CD4-positive, alpha-beta T cell treated with Interferon gamma for 1 hour (primary cell): ENCODE results near the gene GATB.

Experiments used
- DNase-seq: peaks from one replicate; pipeline ENCODE4 v3.0.0-alpha.2; 2020

GATB gene

GRCh38 chr4:151692821-151693673 is 67.8 kb downstream of the GATB start:
- no peak for DNase-seq

- no peak for DNase-seq
Observed at GRCh38 chr4:151692443-151692782, 68.4 kb downstream of the GATB start.

DNA sequence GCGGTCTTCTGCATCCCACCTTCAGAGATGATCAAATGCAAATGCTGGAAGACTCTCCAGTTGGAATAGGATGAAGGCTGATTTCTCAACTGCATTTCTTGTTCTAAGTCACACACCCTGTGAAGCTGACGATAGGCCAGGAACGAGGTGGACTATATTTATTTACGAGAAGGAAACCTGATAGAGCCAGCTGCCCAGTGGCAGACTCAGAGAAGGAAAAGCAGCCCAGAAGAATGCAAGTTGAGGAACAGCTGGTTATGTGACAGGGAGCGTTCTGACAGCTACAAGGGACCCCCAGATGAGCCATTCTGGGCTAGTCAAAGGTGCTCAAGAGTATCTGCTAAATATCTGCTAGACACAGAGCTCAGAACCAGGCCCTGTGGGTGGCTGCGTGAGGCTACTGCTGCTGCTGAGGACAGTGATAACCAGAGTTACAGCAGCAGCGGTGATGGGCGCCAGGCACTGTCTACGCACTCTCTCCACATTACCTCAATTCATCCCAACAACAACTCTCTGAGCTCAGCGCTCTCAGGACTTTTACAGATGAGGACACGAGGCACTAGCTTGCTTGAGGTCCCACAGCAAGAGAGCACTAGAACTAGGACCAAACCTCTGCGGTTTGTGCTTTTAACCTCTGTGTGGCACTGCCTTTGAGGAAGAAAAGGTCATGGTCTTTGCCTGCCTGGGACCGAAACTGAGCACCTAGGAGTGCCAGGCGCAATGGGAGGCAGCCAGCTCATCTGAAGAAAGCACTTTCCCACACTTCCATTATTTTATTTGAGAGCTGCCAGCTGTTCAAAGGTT is 69.0 kb downstream of the GATB start:
- DNase-seq: no peak

DNA sequence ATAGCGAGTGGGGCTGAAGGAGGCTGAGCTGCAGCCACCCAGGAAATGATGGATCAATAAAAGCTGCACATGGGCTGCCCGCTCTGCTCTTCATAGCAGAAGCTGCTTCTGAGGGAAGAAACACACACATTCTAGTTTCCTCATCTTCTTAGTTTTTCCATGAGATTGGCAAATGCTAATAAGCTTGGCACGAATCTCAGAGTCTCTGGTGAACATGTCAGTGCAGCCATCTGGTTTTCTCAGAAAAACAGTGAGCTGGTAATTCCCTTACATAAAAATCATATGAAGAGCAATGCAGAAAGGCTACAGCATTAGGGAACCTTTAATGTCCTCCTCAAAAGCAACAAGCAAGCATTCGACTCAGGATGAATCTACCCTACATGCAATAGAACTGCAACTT is 69.9 kb downstream of the GATB start:
- no peak for DNase-seq

- no peak for DNase-seq
Observed at GRCh38 chr4:151690164-151690870, 70.5 kb downstream of the GATB start.

DNA sequence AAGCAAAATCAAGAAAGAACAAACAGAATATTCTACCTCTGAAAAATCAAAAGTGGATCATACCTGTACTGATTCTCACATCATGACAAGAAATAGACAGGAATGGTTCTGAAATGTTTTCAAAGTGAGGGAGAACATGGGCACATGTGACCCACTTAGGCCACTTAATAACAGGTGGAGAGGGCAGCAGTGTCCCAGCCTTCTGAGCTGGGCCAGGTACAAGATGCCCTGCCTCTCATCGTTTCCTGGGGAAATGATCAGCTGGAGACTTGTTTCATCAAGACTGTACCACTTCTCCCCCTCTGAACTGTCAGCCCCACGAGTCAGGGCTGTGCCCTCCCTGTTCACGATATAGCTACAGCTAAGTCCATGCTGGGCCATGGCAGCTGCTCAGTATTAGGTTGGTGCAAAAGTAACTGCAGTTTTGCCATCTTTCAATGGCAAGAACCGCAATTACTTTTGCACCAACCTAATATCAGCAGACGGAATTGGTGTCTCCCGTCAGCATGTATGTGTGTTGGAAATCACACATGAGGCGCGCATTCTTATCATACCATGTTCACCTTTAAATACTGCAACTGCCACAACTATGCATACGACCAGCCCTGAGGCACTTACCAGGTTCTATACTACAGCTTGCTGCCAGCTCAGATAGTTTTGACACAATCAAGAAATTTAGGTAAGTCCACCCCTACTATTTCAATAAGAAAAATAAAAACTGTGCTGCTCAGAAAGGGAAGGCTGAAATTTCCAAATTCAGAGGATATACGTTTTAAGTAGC is 71.4 kb downstream of the GATB start:
- DNase-seq: no peak

DNA sequence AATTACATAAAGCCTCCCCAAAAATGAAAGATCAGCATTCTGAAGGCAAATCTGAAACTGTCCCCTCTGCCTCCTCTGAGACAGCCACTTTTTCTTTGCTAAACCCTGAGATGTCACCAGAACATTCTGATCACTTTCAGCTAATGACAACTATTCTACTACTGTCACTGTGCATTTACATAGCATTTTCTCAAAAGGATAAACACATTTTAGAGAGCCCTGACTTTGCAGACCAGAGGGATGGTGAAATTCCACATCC is 72.1 kb downstream of the GATB start:
- no peak for DNase-seq

DNA sequence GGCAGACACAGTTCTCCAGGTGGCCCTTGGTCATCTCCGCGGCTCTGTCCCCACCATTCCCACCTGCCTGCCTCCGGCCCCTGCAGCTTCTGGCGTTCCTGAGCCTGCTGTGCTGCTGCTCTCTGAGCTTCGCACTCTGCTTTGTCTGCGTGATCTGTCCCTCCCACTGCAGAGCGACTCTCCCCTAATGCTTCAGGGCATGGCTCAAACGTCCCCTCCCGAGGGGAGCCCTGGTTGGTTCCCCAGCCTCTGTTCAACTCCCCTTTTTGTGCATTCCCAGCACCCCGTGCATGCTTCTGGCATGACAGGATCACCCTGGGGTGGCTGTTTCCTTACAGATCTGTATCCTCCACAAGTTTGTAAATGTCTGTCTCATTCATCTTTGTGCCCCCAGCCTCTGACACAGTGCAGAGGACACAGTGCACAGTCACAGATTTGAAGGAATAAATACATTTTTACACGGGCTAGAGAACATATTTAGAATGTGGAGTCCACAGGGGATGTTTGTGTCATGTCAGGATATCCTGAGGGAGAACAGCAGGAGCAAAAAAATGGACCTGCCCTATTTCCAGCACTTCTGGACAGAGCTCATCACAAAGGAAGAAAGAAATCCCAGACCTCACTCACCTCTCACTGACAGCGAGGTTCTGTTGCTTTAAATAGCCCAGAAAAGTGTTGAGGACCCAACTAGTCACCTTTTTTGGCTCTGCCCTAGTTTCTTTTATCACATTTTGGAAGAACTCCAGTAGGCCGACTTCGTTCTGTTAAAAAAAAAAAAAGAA is 72.6 kb downstream of the GATB start:
- no peak for DNase-seq

DNA sequence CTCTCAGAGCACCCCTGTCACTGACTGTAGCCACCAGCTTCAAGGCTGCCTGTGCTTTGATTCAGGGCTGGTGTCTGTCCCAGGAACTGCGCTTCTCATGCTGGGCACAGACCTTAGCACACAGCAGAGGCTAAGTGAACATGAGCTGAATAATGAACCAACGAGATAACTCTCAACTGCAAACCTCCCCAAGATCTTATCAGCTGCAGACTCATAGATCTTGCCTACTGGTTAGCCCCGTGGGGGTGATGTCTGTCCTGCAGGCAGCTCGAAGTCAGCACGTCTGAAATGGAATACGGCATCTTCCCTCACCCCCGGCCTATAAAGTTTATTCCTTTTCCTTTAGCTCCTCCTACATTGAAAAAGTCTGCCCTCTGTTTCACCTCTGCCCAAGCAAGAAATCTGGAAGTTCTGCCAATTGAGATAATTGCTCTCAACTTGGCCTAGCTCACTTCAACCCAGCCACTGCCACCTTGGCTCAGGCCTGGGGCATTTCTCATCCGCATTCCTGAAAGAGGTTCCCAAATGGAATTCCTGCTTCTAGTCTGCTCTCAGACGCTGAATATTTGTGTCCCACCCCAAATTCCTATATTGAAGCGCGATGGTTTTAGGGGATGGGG is 73.7 kb downstream of the GATB start:
- DNase-seq: no peak

DNA sequence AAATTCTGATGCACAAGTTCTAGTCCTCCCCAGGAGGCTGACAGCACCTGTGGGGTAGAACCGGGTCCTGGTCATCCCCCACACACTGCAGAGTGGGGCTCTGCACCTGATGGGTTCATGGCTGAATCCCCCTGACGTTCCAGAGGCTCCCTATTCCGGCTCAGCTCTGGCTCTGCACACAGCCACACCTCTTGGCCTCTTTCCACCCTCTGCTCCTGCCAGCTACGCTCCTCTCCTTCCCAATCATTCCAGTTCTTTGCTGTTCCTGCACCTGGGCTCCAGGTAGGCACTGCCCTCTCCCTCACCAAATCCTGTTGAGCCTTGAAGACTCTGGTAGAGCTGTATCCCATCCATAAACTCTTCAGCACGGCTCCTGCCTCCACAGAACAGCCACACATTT is 75.5 kb downstream of the GATB start:
- DNase-seq: no peak

DNA sequence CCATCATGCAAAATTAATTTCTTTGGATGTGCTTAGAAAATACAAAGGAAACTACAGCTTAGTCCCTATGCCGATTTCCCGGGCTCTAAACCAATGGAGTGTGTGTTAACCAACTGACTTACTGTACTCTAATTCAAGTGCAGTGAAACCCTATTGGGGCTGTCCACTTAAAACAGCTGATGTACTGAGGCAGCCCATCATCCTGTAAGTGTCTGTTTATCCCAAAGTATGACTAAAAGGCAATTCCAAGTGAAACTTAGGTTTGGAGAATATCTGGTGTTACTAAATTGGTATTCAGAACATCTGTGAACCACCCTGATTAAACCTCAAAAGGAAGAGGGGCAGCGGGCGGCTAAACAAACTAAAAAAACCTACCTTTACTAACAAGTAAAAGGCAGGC is 79.7 kb downstream of the GATB start:
- DNase-seq: no peak

DNA sequence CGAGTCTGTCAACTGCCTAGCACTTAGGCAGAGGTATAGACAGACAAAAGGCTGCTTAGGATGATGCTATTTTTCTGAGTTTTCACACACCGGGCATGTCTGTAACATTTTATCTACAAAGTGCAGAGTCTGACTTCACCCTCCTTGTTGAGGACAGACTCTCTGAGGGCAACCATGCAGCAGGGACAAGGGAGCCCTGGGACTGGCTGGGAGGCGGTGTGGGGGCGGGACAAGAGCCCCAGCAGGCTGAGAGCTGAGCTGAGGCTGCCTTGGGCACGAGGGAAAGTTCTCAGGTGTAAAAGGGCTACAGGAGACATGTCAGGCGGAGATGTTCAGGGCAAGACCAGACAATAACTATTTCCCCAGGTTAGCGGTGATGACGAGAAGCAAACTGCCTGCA is 81.6 kb downstream of the GATB start:
- no peak for DNase-seq

- DNase-seq: no peak
Observed at GRCh38 chr4:151678048-151678872, 82.5 kb downstream of the GATB start.

DNA sequence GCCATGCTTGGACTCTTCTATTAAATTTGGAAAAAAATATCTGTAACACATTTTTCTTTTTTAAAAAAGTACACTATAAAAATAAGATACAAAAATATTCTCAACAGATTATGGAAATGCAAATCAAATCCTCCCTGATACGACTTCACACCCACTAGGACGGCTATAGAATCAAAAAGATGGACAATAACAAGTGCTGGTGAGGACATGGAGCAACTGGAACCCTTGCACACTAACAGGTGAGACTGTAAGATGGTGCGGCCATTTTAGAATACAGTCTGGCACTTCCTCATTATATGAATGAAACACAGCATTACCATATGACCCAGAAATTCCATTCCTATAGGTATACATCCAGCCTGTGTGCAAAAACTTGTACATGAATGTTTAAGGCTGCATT is 83.6 kb downstream of the GATB start:
- DNase-seq: no peak

GRCh38 chr4:151676301-151676700 is 84.5 kb downstream of the GATB start:
- DNase-seq: no peak

DNA sequence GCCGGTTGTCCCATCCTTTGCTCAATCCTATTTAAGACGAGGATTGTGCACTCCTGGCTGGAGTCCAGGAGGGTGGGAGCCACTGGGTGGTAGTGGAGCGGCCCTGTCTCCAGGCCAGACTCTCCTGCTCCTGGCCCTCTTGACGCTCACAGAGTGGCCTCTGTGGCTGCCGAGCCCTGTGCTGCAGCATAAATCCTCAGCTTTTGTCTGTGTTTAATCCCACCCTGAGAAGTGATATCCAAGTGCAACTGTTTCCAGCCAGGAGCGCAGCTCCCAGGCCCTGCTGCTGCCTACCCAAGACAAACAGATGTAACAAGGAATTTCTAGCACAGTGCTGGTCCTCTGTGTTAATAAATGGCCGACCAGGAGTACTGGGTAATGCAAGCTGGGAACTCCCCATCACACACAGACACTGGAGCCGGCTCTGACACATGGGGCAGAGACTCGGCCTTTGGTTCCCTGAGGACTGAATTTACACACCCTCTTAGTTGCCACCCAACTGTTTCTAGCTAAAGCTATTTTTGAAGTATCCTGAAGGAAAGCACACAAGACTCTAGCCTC is 85.3 kb downstream of the GATB start:
- DNase-seq: no peak

- DNase-seq: no peak
Observed at GRCh38 chr4:151674804-151675391, 85.9 kb downstream of the GATB start.

- no peak for DNase-seq
Observed at GRCh38 chr4:151673908-151674520, 86.8 kb downstream of the GATB start.

GRCh38 chr4:151672996-151673395 is 87.8 kb downstream of the GATB start:
- DNase-seq: no peak

DNA sequence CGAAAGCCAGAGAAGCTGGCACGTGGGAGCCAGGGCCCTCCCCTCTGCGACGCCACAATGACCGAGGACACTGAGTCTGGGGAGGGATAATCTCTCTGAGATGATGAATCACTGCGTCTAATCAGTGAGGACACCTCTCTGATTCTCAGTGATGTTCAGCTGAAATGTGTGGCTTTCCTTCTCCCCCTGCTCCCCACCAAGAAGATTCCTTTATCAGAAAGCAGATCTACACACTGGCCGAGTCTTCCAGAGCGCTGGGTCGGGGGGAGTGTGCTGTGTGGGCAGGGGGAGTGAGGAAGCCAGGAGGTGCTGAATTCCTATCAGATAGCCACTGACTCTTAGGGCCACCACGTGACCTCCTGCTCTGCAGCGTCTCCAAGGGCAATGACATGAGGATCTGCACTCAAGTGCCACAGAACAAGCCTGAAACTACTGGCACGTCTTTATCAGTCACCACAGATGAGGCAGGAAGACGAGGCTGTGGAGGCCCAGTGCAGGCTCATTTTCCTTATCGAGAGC is 89.2 kb downstream of the GATB start:
- no peak for DNase-seq
